GM23338 (cell line): Measurements from ENCODE around the gene RNU6-7. TPM values are rescaled to one million over a fixed set of nuclear protein-coding genes. Genes with fewer than 3 reads are reported as not detected.

Source experiments
- ATAC-seq: fragments of 200-7000 bp; cut with Tn5 transposase; 3 replicates; pipeline ENCODE4 v1.9.1; 2020
- DNase-seq: peaks from one replicate; pipeline ENCODE4 v3.0.0-alpha.2; 2015; ENCODE audit warnings: low spot score
- H2AFZ ChIP-seq: fragments of 200-600 bp; sonication (generic); 2 replicates; pipeline ENCODE4 v1.8.0; 2016; ENCODE audit warnings: antibody characterized with exemption, mild to moderate bottlenecking, moderate library complexity
- H3F3A ChIP-seq: fragments of 200-600 bp; sonication (generic); replicated peaks from 2 replicates; pipeline ENCODE4 v1.8.0; 2017; ENCODE audit warnings: antibody characterized with exemption, mixed run types, low read depth
- H3K27ac ChIP-seq: fragments of 200-600 bp; sonication (generic); 2 replicates; pipeline ENCODE4 v1.6.1; 2016; ENCODE audit warnings: low read depth
- H3K27me3 ChIP-seq: fragments of 200-600 bp; sonication (generic); 2 replicates; pipeline ENCODE4 v1.8.0; 2016; ENCODE audit warnings: mild to moderate bottlenecking, mixed run types, moderate library complexity; ENCODE audit not compliant: insufficient read depth
- H3K36me3 ChIP-seq: fragments of 200-600 bp; sonication (generic); 2 replicates; pipeline ENCODE4 v1.8.0; 2016; ENCODE audit warnings: mild to moderate bottlenecking; ENCODE audit not compliant: insufficient read depth
- H3K4me1 ChIP-seq: fragments of 200-600 bp; sonication (generic); 2 replicates; pipeline ENCODE4 v1.8.0; 2016; ENCODE audit warnings: mild to moderate bottlenecking, moderate library complexity; ENCODE audit not compliant: insufficient read depth
- H3K4me2 ChIP-seq: fragments of 200-600 bp; sonication (generic); 2 replicates; pipeline ENCODE4 v1.7.1; 2017; ENCODE audit warnings: mixed run types
- H3K4me3 ChIP-seq: fragments of 200-600 bp; sonication (generic); 2 replicates; pipeline ENCODE4 v1.6.1; 2016; ENCODE audit warnings: mixed run types
- H3K79me2 ChIP-seq: fragments of 200-600 bp; sonication (generic); replicated peaks from 2 replicates; pipeline ENCODE4 v1.8.0; 2017; ENCODE audit warnings: mild to moderate bottlenecking; ENCODE audit not compliant: insufficient read depth
- H3K9me2 ChIP-seq: fragments of 200-600 bp; sonication (generic); 2 replicates; pipeline ENCODE4 v1.8.0; 2017; ENCODE audit not compliant: insufficient read depth
- H4K20me1 ChIP-seq: fragments of 200-600 bp; sonication (generic); replicated peaks from 2 replicates; pipeline ENCODE4 v1.8.0; 2017; ENCODE audit warnings: mild to moderate bottlenecking; ENCODE audit not compliant: insufficient read depth
- H3K27ac Mint-ChIP-seq: 2 replicates; pipeline ENCODE4 v1.8.0; 2020; ENCODE audit warnings: inconsistent platforms, mild to moderate bottlenecking, moderate library complexity, mixed read lengths
- H3K27me3 Mint-ChIP-seq: 3 replicates; pipeline ENCODE4 v1.8.0; 2022; ENCODE audit warnings: low read depth, mild to moderate bottlenecking, moderate library complexity, mixed read lengths, inconsistent platforms; ENCODE audit not compliant: insufficient read depth, poor library complexity
- H3K36me3 Mint-ChIP-seq: 3 replicates; pipeline ENCODE4 v1.8.0; 2021; ENCODE audit warnings: low read depth, mild to moderate bottlenecking, inconsistent platforms, moderate library complexity, mixed read lengths
- H3K4me1 Mint-ChIP-seq: 3 replicates; pipeline ENCODE4 v1.8.0; 2020; ENCODE audit warnings: mild to moderate bottlenecking, inconsistent platforms, mixed read lengths
- H3K4me3 Mint-ChIP-seq: 3 replicates; pipeline ENCODE4 v1.8.0; 2021; ENCODE audit warnings: moderate library complexity, mild to moderate bottlenecking, inconsistent platforms, mixed read lengths
- H3K9me3 Mint-ChIP-seq: 3 replicates; pipeline ENCODE4 v1.8.0; 2020; ENCODE audit warnings: moderate library complexity, mild to moderate bottlenecking, inconsistent platforms, mixed read lengths
- CREB1 ChIP-seq: fragments of 250-450 bp; sonication (Bioruptor Pico); IDR thresholded peaks from 2 replicates; pipeline ENCODE4 v1.5.0; 2020; ENCODE audit warnings: low read depth, mild to moderate bottlenecking, moderate library complexity
- EZH2 ChIP-seq: fragments of 200-600 bp; sonication (generic); IDR thresholded peaks from one replicate; pipeline ENCODE4 v1.8.0; 2017; ENCODE audit warnings: antibody characterized with exemption, mild to moderate bottlenecking, low read depth; ENCODE audit not compliant: unreplicated experiment
- EZH2phosphoT487 ChIP-seq: fragments of 200-600 bp; sonication (generic); IDR thresholded peaks from one replicate; pipeline ENCODE4 v1.8.1; 2018; ENCODE audit warnings: antibody characterized with exemption; ENCODE audit not compliant: unreplicated experiment
- JUNB ChIP-seq: IDR thresholded peaks from one replicate; pipeline ENCODE4 v1.6.1; 2016; ENCODE audit warnings: antibody characterized with exemption; ENCODE audit not compliant: unreplicated experiment
- NANOG ChIP-seq: IDR thresholded peaks from 2 replicates; pipeline ENCODE4 v1.6.1; 2016; ENCODE audit warnings: antibody characterized with exemption, borderline replicate concordance
- STAT1 ChIP-seq: IDR thresholded peaks from one replicate; pipeline ENCODE4 v1.6.1; 2016; ENCODE audit warnings: antibody characterized with exemption; ENCODE audit not compliant: unreplicated experiment
- ZNF114 ChIP-seq: fragments of 250-450 bp; sonication (Bioruptor Pico); IDR thresholded peaks from 2 replicates; pipeline ENCODE4 v1.5.0; 2020; ENCODE audit warnings: mild to moderate bottlenecking, moderate library complexity
- ZNF331 ChIP-seq: fragments of 250-450 bp; sonication (Bioruptor Pico); IDR thresholded peaks from 2 replicates; pipeline ENCODE4 v1.5.0; 2020; ENCODE audit warnings: low read depth, mild to moderate bottlenecking, moderate library complexity
- polyA plus RNA-seq: library from polyadenylated mRNA; unstranded; fragments of >200 nt; fragmentation: Nextera tagmentation; extraction: Ambion mirVana; gene quantifications from 2 replicates; pipeline ENCODE4 v1.2.1, GENCODE V29; 2016
- total RNA-seq: library from RNA; depleted of rRNA; stranded (reverse); fragments of >200 nt; shearing (Covaris generic); gene quantifications from 2 replicates; pipeline ENCODE4 v1.2.3, GENCODE V29; 2014
- TF ChIP-seq, protein P1 (sequence below): IDR thresholded peaks from 2 replicates; pipeline ENCODE4 v1.6.1; 2016; ENCODE audit warnings: antibody characterized with exemption
- TF ChIP-seq, protein P2 (sequence below): fragments of 250-450 bp; sonication (Bioruptor Pico); IDR thresholded peaks from 2 replicates; pipeline ENCODE4 v1.5.0; 2020; ENCODE audit warnings: mild to moderate bottlenecking, moderate library complexity

Gene RNU6-7
- total and polyA plus RNA-seq, 2 experiments from 2014 or later: 39.1 TPM; not detected in 1

DNA sequence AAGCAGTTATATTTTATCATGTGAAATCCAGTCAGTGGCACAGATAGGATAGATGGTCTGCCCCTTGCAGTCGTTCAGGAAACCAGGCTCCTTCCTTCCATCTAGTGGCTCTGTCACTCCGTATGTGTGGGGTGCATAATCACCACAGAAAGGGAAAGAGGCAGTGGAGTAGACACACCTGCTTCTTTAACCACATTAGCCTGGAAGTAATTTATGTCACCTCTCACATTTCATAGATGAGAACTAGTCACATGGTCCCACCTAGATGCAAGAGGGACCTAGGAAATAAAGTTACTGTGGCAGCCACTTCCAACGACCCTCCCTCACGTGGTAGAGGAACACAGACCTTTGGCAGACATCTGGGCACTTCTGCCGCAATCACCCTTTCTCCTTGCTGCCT lies 15.5 kb downstream of the RNU6-7 start:
- Histone ChIP-seq H3K27me3 (no peaks in the 10 kb centered on the region), H3K27ac (no peak overlapping the region), H3F3A (no peaks in the 10 kb centered on the region), H2AFZ (no peak overlapping the region), H3K9me2 (no peaks in the 10 kb centered on the region), H3K4me1 (no peaks in the 10 kb centered on the region), H3K4me2 (no peak overlapping the region), H3K79me2 (no peaks in the 10 kb centered on the region), H4K20me1 (no peaks in the 10 kb centered on the region), H3K4me3 (no peak overlapping the region), H3K36me3 (no peaks in the 10 kb centered on the region)
- no peak for DNase-seq
- no peak for TF ChIP-seq CREB1
- no peak for TF ChIP-seq JUNB
- TF ChIP-seq STAT1: no peak
- no peak for TF ChIP-seq ZNF331 (CRISPR knock-in tag)
- TF ChIP-seq, protein P1, sequence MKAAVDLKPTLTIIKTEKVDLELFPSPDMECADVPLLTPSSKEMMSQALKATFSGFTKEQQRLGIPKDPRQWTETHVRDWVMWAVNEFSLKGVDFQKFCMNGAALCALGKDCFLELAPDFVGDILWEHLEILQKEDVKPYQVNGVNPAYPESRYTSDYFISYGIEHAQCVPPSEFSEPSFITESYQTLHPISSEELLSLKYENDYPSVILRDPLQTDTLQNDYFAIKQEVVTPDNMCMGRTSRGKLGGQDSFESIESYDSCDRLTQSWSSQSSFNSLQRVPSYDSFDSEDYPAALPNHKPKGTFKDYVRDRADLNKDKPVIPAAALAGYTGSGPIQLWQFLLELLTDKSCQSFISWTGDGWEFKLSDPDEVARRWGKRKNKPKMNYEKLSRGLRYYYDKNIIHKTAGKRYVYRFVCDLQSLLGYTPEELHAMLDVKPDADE: no peak
- TF ChIP-seq, protein P2, sequence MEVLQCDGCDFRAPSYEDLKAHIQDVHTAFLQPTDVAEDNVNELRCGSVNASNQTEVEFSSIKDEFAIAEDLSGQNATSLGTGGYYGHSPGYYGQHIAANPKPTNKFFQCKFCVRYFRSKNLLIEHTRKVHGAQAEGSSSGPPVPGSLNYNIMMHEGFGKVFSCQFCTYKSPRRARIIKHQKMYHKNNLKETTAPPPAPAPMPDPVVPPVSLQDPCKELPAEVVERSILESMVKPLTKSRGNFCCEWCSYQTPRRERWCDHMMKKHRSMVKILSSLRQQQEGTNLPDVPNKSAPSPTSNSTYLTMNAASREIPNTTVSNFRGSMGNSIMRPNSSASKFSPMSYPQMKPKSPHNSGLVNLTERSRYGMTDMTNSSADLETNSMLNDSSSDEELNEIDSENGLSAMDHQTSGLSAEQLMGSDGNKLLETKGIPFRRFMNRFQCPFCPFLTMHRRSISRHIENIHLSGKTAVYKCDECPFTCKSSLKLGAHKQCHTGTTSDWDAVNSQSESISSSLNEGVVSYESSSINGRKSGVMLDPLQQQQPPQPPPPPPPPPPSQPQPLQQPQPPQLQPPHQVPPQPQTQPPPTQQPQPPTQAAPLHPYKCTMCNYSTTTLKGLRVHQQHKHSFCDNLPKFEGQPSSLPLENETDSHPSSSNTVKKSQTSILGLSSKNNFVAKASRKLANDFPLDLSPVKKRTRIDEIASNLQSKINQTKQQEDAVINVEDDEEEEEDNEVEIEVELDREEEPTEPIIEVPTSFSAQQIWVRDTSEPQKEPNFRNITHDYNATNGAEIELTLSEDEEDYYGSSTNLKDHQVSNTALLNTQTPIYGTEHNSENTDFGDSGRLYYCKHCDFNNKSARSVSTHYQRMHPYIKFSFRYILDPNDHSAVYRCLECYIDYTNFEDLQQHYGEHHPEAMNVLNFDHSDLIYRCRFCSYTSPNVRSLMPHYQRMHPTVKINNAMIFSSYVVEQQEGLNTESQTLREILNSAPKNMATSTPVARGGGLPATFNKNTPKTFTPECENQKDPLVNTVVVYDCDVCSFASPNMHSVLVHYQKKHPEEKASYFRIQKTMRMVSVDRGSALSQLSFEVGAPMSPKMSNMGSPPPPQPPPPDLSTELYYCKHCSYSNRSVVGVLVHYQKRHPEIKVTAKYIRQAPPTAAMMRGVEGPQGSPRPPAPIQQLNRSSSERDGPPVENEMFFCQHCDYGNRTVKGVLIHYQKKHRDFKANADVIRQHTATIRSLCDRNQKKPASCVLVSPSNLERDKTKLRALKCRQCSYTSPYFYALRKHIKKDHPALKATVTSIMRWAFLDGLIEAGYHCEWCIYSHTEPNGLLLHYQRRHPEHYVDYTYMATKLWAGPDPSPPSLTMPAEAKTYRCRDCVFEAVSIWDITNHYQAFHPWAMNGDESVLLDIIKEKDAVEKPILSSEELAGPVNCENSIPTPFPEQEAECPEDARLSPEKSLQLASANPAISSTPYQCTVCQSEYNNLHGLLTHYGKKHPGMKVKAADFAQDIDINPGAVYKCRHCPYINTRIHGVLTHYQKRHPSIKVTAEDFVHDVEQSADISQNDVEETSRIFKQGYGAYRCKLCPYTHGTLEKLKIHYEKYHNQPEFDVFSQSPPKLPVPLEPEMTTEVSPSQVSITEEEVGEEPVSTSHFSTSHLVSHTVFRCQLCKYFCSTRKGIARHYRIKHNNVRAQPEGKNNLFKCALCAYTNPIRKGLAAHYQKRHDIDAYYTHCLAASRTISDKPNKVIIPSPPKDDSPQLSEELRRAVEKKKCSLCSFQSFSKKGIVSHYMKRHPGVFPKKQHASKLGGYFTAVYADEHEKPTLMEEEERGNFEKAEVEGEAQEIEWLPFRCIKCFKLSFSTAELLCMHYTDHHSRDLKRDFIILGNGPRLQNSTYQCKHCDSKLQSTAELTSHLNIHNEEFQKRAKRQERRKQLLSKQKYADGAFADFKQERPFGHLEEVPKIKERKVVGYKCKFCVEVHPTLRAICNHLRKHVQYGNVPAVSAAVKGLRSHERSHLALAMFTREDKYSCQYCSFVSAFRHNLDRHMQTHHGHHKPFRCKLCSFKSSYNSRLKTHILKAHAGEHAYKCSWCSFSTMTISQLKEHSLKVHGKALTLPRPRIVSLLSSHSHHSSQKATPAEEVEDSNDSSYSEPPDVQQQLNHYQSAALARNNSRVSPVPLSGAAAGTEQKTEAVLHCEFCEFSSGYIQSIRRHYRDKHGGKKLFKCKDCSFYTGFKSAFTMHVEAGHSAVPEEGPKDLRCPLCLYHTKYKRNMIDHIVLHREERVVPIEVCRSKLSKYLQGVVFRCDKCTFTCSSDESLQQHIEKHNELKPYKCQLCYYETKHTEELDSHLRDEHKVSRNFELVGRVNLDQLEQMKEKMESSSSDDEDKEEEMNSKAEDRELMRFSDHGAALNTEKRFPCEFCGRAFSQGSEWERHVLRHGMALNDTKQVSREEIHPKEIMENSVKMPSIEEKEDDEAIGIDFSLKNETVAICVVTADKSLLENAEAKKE (CRISPR knock-in tag): no peak
- TF ChIP-seq ZNF114: no peak
- TF ChIP-seq EZH2phosphoT487: no peak
- TF ChIP-seq EZH2: no peak
- TF ChIP-seq NANOG: no peak
- H3K36me3 Mint-ChIP-seq: no peaks in the 10 kb centered on the region
- H3K27ac Mint-ChIP-seq: no peak overlapping the region
- peaks cover 2% of the 10 kb centered on the region; the same call in 1 of the 3 replicates for H3K9me3 Mint-ChIP-seq
- no peak for ATAC-seq
- H3K27me3 Mint-ChIP-seq: no peaks in the 10 kb centered on the region
- no peak overlapping the region for H3K4me3 Mint-ChIP-seq
- peaks cover 2% of the 10 kb centered on the region; the same call in 1 of the 3 replicates for H3K4me1 Mint-ChIP-seq
